Mesendoderm (in vitro differentiated cells): ENCODE data around the gene CIB2. TPM values are rescaled to one million over a fixed set of nuclear protein-coding genes. Genes with fewer than 3 reads are reported as not detected.

Experiments used
- DNase-seq: peaks from one replicate; pipeline ENCODE4 v3.0.0; 2013
- H2AK5ac ChIP-seq: 2 replicates; pipeline ENCODE4 v1.6.1; 2013; ENCODE audit warnings: low read length, inconsistent platforms
- H2BK120ac ChIP-seq: 2 replicates; pipeline ENCODE4 v1.6.1; 2013; ENCODE audit warnings: low read depth, mild to moderate bottlenecking, low read length, moderate library complexity, mixed read lengths
- H2BK15ac ChIP-seq: replicated peaks from 2 replicates; pipeline ENCODE4 v1.6.1; 2013; ENCODE audit warnings: low read depth, mild to moderate bottlenecking, moderate library complexity
- H2BK5ac ChIP-seq: 2 replicates; pipeline ENCODE4 v1.6.1; 2013; ENCODE audit warnings: low read length, inconsistent platforms
- H3K18ac ChIP-seq: 2 replicates; pipeline ENCODE4 v1.6.1; 2013; ENCODE audit warnings: mild to moderate bottlenecking, low read length, mixed read lengths
- H3K23ac ChIP-seq: one replicate; pipeline ENCODE4 v1.6.1; 2013; ENCODE audit warnings: low read length
- H3K27ac ChIP-seq: 2 replicates; pipeline ENCODE4 v1.5.1; 2013; ENCODE audit warnings: low read depth, mild to moderate bottlenecking, inconsistent platforms, low read length, moderate library complexity
- H3K27me3 ChIP-seq: 2 replicates; pipeline ENCODE4 v1.6.1; 2013; ENCODE audit warnings: low read length, control low read depth, mild to moderate bottlenecking, inconsistent platforms; ENCODE audit not compliant: insufficient read depth, poor library complexity
- H3K36me3 ChIP-seq: 2 replicates; pipeline ENCODE4 v1.6.1; 2013; ENCODE audit warnings: low read length, inconsistent platforms; ENCODE audit not compliant: control insufficient read depth, insufficient read depth
- H3K4ac ChIP-seq: one replicate; pipeline ENCODE4 v1.6.1; 2013; ENCODE audit warnings: low read depth, mild to moderate bottlenecking, low read length, moderate library complexity
- H3K4me1 ChIP-seq: 2 replicates; pipeline ENCODE4 v1.6.1; 2013; ENCODE audit warnings: low read depth, low read length, inconsistent platforms; ENCODE audit not compliant: control insufficient read depth
- H3K4me2 ChIP-seq: 2 replicates; pipeline ENCODE4 v1.6.1; 2013; ENCODE audit warnings: low read length
- H3K4me3 ChIP-seq: 2 replicates; pipeline ENCODE4 v1.5.1; 2013; ENCODE audit warnings: mild to moderate bottlenecking, low read length
- H3K56ac ChIP-seq: one replicate; pipeline ENCODE4 v1.6.1; 2013; ENCODE audit warnings: low read length
- H3K79me1 ChIP-seq: 2 replicates; pipeline ENCODE4 v1.6.1; 2013; ENCODE audit warnings: low read length, inconsistent platforms
- H3K79me2 ChIP-seq: 2 replicates; pipeline ENCODE4 v1.6.1; 2013; ENCODE audit warnings: mild to moderate bottlenecking, low read length; ENCODE audit not compliant: control insufficient read depth, insufficient read depth
- H3K9ac ChIP-seq: 2 replicates; pipeline ENCODE4 v1.6.1; 2013; ENCODE audit warnings: low read length, inconsistent platforms
- H4K5ac ChIP-seq: one replicate; pipeline ENCODE4 v1.6.1; 2013; ENCODE audit warnings: low read length
- H4K8ac ChIP-seq: one replicate; pipeline ENCODE4 v1.6.1; 2013; ENCODE audit warnings: low read depth, mild to moderate bottlenecking, control low read depth, low read length, moderate library complexity
- WGBS: extraction: QIAGEN DNeasy Blood & Tissue Kit; methylation state at CpG from one replicate; pipeline ENCODE4 v1.1.7; 2013; ENCODE audit warnings: low lambda C conversion rate, missing lambda C conversion rate; ENCODE audit not compliant: insufficient coverage; ENCODE audit errors: extremely low coverage; 5-methylcytosine and 5-hydroxymethylcytosine counted together
- polyA plus RNA-seq, 2 experiments: library from polyadenylated mRNA; stranded (reverse); fragments of 200-250 nt; gene quantifications; one replicate each; pipeline ENCODE4 v1.2.3, GENCODE V29; 2013

The CIB2 gene
- polyA plus RNA-seq (2013, experiment 1 of 2) = 25.5 TPM
- 26.6 TPM for polyA plus RNA-seq (2013, experiment 2 of 2)

DNA sequence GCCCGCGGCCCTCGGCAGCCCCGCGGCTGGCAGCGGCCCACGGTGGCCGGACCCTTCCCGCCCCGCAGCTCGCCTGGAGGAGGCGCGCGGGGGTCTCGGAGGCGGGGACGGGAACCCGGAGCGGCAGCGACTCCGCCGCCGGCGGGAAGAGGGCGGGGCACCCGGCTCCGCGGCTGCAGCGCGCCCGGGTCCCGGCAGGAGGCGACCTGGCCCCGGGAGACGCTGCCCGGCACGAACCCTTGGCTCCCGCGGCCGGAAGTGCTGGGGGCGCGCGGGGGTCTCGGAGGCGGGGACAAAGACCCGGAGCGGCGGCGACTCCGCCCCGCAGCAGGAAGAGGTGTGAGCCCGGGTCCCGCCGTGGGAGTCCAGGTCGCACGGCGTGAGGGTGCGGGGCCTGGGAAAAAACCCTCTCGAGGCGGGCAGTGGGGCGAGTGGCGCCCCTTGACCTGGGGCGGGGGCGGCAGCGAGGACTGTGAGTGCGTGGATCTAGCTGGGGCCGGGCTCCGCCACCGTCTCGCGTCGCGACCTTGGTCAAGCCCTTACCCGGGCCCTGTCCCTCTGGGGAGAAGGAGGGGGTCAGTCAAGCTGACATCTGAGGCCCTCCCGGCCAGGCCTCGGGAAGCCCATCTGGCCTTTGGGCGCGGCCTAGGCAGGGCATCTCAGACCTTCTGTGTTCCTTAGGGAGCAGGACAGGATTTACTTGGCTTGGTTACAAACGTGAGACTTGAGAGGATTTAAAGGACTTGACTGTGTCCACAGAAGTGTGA, at the start of gene CIB2:
Gene CIB2, minus strand, starts transcription at position 151 of the 767 bp plus-strand sequence. CDS start 230 bp downstream, outside the sequence.
- peak within 1 kb of the TSS; percentile 75 for H3K18ac ChIP-seq
- peak; percentile 85 for DNase-seq
- H3K36me3 ChIP-seq = no peaks in the 10 kb centered on the region
- no peaks in the 10 kb centered on the region for H3K4me1 ChIP-seq
- peak within 1 kb of the TSS; percentile 92 for H3K23ac ChIP-seq
- H3K4me3 ChIP-seq = peak within 1 kb of the TSS; percentile 74
- no peaks in the 10 kb centered on the region for H3K79me2 ChIP-seq
- no peaks in the 10 kb centered on the region for H3K79me1 ChIP-seq
- no peaks in the 10 kb centered on the region for H3K27me3 ChIP-seq
- H4K5ac ChIP-seq = no peak within 1 kb of the TSS
- H2BK15ac ChIP-seq = no peak within 1 kb of the TSS
- no CpG with 5 or more reads among the region's 79 CpGs for WGBS
- peak within 1 kb of the TSS; percentile 79 for H3K4me2 ChIP-seq
- no peak within 1 kb of the TSS for H2BK120ac ChIP-seq
- H2AK5ac ChIP-seq = no peak within 1 kb of the TSS
- H4K8ac ChIP-seq = no peak within 1 kb of the TSS
- H3K56ac ChIP-seq = peak within 1 kb of the TSS; percentile 97
- peak within 1 kb of the TSS; percentile 72 for H3K27ac ChIP-seq
- H2BK5ac ChIP-seq = peak within 1 kb of the TSS; percentile 9
- peak within 1 kb of the TSS; percentile 93 for H3K9ac ChIP-seq
- peak within 1 kb of the TSS; percentile 63 for H3K4ac ChIP-seq

- no peak overlapping the region for H3K23ac ChIP-seq
- H2BK120ac ChIP-seq = no peak overlapping the region
- no peak overlapping the region for H4K5ac ChIP-seq
- WGBS = no CpG with 5 or more reads among the region's 5 CpGs
- no peak overlapping the region for H2BK5ac ChIP-seq
- H3K27me3 ChIP-seq = no peaks in the 10 kb centered on the region
- H3K79me2 ChIP-seq = no peaks in the 10 kb centered on the region
- H3K4ac ChIP-seq = no peak overlapping the region
- no peaks in the 10 kb centered on the region for H3K36me3 ChIP-seq
- H3K4me2 ChIP-seq = no peak overlapping the region
- H3K79me1 ChIP-seq = no peaks in the 10 kb centered on the region
- H4K8ac ChIP-seq = no peak overlapping the region
- no peaks in the 10 kb centered on the region for H3K4me1 ChIP-seq
- H3K27ac ChIP-seq = no peak overlapping the region
- no peak overlapping the region for H2BK15ac ChIP-seq
- no peak overlapping the region for H3K4me3 ChIP-seq
- H3K9ac ChIP-seq = no peak overlapping the region
- H3K18ac ChIP-seq = no peak overlapping the region
- no peak overlapping the region for H2AK5ac ChIP-seq
- no peak overlapping the region for H3K56ac ChIP-seq
- no peak for DNase-seq
Measured at GRCh38 chr15:78179906-78180305, 48.7 kb upstream of the CIB2 start.

GRCh38 chr15:78179286-78179840, 48.1 kb upstream of the CIB2 start:
- Histone ChIP-seq H3K4me1 (no peaks in the 10 kb centered on the region), H2BK120ac (no peak overlapping the region), H2BK5ac (no peak overlapping the region), H3K56ac (no peak overlapping the region), H3K18ac (no peak overlapping the region), H2AK5ac (no peak overlapping the region), H4K5ac (no peak overlapping the region), H3K27me3 (no peaks in the 10 kb centered on the region), H3K23ac (no peak overlapping the region), H3K4ac (no peak overlapping the region), H4K8ac (no peak overlapping the region), H3K79me2 (no peaks in the 10 kb centered on the region), H3K27ac (no peak overlapping the region), H3K4me2 (no peak overlapping the region), H3K9ac (no peak overlapping the region), H3K36me3 (no peaks in the 10 kb centered on the region), H3K4me3 (no peak overlapping the region), H2BK15ac (no peak overlapping the region), H3K79me1 (no peaks in the 10 kb centered on the region)
- WGBS = no CpG with 5 or more reads among the region's 12 CpGs
- DNase-seq = no peak

GRCh38 chr15:78178064-78178463, 46.8 kb upstream of the CIB2 start:
- Histone ChIP-seq H3K56ac (no peak overlapping the region), H3K9ac (no peak overlapping the region), H3K27me3 (no peaks in the 10 kb centered on the region), H2BK120ac (no peak overlapping the region), H3K79me2 (no peaks in the 10 kb centered on the region), H3K4me2 (no peak overlapping the region), H3K4me1 (no peaks in the 10 kb centered on the region), H3K4me3 (no peak overlapping the region), H4K5ac (no peak overlapping the region), H2BK5ac (no peak overlapping the region), H3K27ac (no peak overlapping the region), H3K23ac (no peak overlapping the region), H3K36me3 (no peaks in the 10 kb centered on the region), H2AK5ac (no peak overlapping the region), H3K18ac (no peak overlapping the region), H3K79me1 (no peaks in the 10 kb centered on the region), H2BK15ac (no peak overlapping the region), H3K4ac (no peak overlapping the region), H4K8ac (no peak overlapping the region)
- no peak for DNase-seq
- no CpG with 5 or more reads among the region's 6 CpGs for WGBS

DNA sequence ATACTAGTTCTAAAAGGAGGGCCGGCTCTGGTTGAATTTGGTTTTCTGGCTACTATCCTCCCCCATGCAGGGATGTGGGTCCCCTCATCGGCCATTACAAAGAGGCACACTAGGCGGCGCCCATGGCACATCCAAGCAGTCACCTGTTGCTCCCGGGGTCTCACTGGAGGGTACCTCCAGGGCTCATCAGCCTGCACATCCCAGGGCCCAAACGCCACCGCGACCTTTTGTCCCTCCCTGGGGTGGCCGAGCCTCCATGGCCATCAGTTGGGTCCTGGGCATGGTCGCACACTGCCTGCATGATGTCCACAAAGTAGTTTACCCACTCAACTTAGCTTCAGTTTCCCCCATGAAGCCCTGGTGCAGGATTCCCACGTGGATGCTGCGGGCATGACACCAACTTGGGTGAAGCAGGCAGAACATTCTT, 46.2 kb upstream of the CIB2 start:
- no peak overlapping the region for H2AK5ac ChIP-seq
- H3K4me1 ChIP-seq = no peaks in the 10 kb centered on the region
- H3K23ac ChIP-seq = no peak overlapping the region
- no peak overlapping the region for H3K27ac ChIP-seq
- no peak overlapping the region for H4K8ac ChIP-seq
- H3K56ac ChIP-seq = no peak overlapping the region
- H4K5ac ChIP-seq = no peak overlapping the region
- H2BK5ac ChIP-seq = no peak overlapping the region
- peak; percentile 64 for DNase-seq
- H3K27me3 ChIP-seq = no peaks in the 10 kb centered on the region
- no peak overlapping the region for H3K4me3 ChIP-seq
- no CpG with 5 or more reads among the region's 12 CpGs for WGBS
- no peak overlapping the region for H2BK15ac ChIP-seq
- H3K4ac ChIP-seq = no peak overlapping the region
- no peaks in the 10 kb centered on the region for H3K79me1 ChIP-seq
- H3K79me2 ChIP-seq = no peaks in the 10 kb centered on the region
- H3K4me2 ChIP-seq = no peak overlapping the region
- H3K36me3 ChIP-seq = no peaks in the 10 kb centered on the region
- H3K9ac ChIP-seq = no peak overlapping the region
- H3K18ac ChIP-seq = no peak overlapping the region
- H2BK120ac ChIP-seq = no peak overlapping the region
